SU-DHL-6 (cell line): Measurements from ENCODE around the gene CMBL.

Source experiments
- H2AFZ ChIP-seq: fragments of 200-600 bp; sonication (generic); 2 replicates; pipeline ENCODE4 v1.6.1; 2014; ENCODE audit warnings: low read depth, mild to moderate bottlenecking, moderate library complexity, mixed read lengths, antibody characterized with exemption, low read length; ENCODE audit not compliant: severe bottlenecking
- H3F3A ChIP-seq: fragments of 200-600 bp; shearing (Covaris generic); 2 replicates; pipeline ENCODE4 v1.6.0; 2016; ENCODE audit warnings: antibody characterized with exemption, mild to moderate bottlenecking; ENCODE audit not compliant: insufficient read depth
- H3K27ac ChIP-seq: fragments of 200-600 bp; sonication (generic); 2 replicates; pipeline ENCODE4 v1.5.1; 2016; ENCODE audit warnings: low read depth, mild to moderate bottlenecking, low read length, moderate library complexity, mixed read lengths
- H3K27me3 ChIP-seq: fragments of 200-600 bp; sonication (generic), shearing (Covaris generic); 2 replicates; pipeline ENCODE4 v1.6.0; 2014; ENCODE audit warnings: mild to moderate bottlenecking, low read length
- H3K36me3 ChIP-seq: fragments of 200-600 bp; sonication (generic); 2 replicates; pipeline ENCODE4 v1.6.1; 2014; ENCODE audit warnings: mild to moderate bottlenecking, low read length, mixed read lengths
- H3K4me2 ChIP-seq: fragments of 300-600, 200-600 bp; shearing (Covaris generic), sonication (generic); 2 replicates; pipeline ENCODE4 v1.6.0; 2014; ENCODE audit warnings: low read length, low read depth, mild to moderate bottlenecking; ENCODE audit not compliant: poor library complexity, severe bottlenecking
- H3K4me3 ChIP-seq: fragments of 200-600 bp; sonication (generic); 2 replicates; pipeline ENCODE4 v1.5.1; 2014; ENCODE audit warnings: antibody characterized with exemption, low read length, mild to moderate bottlenecking, mixed read lengths; ENCODE audit not compliant: insufficient read depth, poor library complexity, severe bottlenecking
- H3K79me2 ChIP-seq: fragments of 200-600 bp; sonication (generic); 2 replicates; pipeline ENCODE4 v1.6.1; 2014; ENCODE audit warnings: mild to moderate bottlenecking, low read length, moderate library complexity; ENCODE audit not compliant: insufficient read depth
- H3K9ac ChIP-seq: fragments of 200-600 bp; sonication (generic); 2 replicates; pipeline ENCODE4 v1.7.0; 2014; ENCODE audit warnings: mild to moderate bottlenecking, low read length
- H3K9me2 ChIP-seq: fragments of 200-600 bp; sonication (generic); replicated peaks from 2 replicates; pipeline ENCODE4 v1.6.1; 2014; ENCODE audit warnings: low read length; ENCODE audit not compliant: insufficient read depth
- H3K9me3 ChIP-seq: fragments of 200-600 bp; sonication (generic); 2 replicates; pipeline ENCODE4 v1.6.1; 2014; ENCODE audit warnings: low read length, mixed read lengths; ENCODE audit not compliant: insufficient read depth
- H4K20me1 ChIP-seq: fragments of 200-600 bp; sonication (generic); 2 replicates; pipeline ENCODE4 v1.6.1; 2014; ENCODE audit warnings: low read depth, mild to moderate bottlenecking, antibody characterized with exemption, low read length, moderate library complexity, mixed read lengths
- EZH2phosphoT487 ChIP-seq: fragments of 200-600 bp; sonication (generic), shearing (Covaris generic); conservative IDR thresholded peaks from 2 replicates; pipeline ENCODE4 v1.6.1; 2018; ENCODE audit warnings: mild to moderate bottlenecking, antibody characterized with exemption, low read length, moderate library complexity, mixed read lengths
- TF ChIP-seq, protein P1 (sequence below): fragments of 200-600 bp; sonication (generic); IDR thresholded peaks from one replicate; pipeline ENCODE4 v1.5.1; 2017; ENCODE audit warnings: antibody characterized with exemption, mild to moderate bottlenecking, low read length, moderate library complexity; ENCODE audit not compliant: insufficient read depth, poor library complexity, severe bottlenecking

Gene CMBL

DNA sequence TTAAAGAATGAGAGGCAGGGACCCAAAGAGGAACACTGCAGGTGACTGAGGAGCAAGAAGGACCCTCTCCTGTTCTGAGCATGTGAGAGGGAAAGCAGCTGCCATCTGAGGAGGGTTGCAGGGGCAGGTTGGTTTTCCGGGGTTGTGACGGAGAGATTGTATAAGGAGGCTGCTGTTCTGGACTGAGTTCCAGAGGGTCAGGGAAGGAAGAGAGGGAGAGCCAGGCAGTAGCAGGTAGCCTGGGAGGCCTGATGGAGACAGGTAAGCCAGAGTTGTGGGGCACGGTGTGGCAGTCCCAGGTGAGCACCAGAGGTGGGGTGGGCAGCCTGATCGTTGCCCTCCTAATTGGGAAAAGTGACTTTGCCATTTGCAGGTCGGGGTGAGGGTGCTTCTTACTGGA is 47.8 kb downstream of the CMBL start:
- Histone ChIP-seq H4K20me1 (peaks cover 10% of the 10 kb centered on the region; the same call in 1 of the 2 replicates), H3K9me3 (no peaks in the 10 kb centered on the region), H3F3A (peaks cover 20% of the 10 kb centered on the region; the same call in 1 of the 2 replicates)

GRCh38 chr5:10257870-10258269 is 49.8 kb downstream of the CMBL start:
- no peak overlapping the region for H3K4me3 ChIP-seq
- peaks cover 42% of the 10 kb centered on the region for H3K79me2 ChIP-seq
- no peaks in the 10 kb centered on the region for H3K9me3 ChIP-seq
- H4K20me1 ChIP-seq = peaks cover 20% of the 10 kb centered on the region
- no peak overlapping the region for H3K27ac ChIP-seq
- H3K4me2 ChIP-seq = no peak overlapping the region
- no peaks in the 10 kb centered on the region for H3K27me3 ChIP-seq
- peaks cover 72% of the 10 kb centered on the region for H3K36me3 ChIP-seq
- no peak overlapping the region for H3K9ac ChIP-seq
- H2AFZ ChIP-seq = no peak overlapping the region
- peaks cover 6% of the 10 kb centered on the region; the same call in 1 of the 2 replicates for H3F3A ChIP-seq
- H3K9me2 ChIP-seq = no peaks in the 10 kb centered on the region
- TF ChIP-seq EZH2phosphoT487 = no peak
- TF ChIP-seq, protein P1, sequence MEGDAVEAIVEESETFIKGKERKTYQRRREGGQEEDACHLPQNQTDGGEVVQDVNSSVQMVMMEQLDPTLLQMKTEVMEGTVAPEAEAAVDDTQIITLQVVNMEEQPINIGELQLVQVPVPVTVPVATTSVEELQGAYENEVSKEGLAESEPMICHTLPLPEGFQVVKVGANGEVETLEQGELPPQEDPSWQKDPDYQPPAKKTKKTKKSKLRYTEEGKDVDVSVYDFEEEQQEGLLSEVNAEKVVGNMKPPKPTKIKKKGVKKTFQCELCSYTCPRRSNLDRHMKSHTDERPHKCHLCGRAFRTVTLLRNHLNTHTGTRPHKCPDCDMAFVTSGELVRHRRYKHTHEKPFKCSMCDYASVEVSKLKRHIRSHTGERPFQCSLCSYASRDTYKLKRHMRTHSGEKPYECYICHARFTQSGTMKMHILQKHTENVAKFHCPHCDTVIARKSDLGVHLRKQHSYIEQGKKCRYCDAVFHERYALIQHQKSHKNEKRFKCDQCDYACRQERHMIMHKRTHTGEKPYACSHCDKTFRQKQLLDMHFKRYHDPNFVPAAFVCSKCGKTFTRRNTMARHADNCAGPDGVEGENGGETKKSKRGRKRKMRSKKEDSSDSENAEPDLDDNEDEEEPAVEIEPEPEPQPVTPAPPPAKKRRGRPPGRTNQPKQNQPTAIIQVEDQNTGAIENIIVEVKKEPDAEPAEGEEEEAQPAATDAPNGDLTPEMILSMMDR = no peak

More for the DNA sequence above, 47.8 kb downstream of the CMBL start:
- no peak overlapping the region for H3K4me2 ChIP-seq
- no peaks in the 10 kb centered on the region for H3K9me2 ChIP-seq
- peaks cover 75% of the 10 kb centered on the region for H3K36me3 ChIP-seq
- H3K9ac ChIP-seq = no peak overlapping the region
- no peak overlapping the region for H3K27ac ChIP-seq
- peaks cover 22% of the 10 kb centered on the region for H3K79me2 ChIP-seq
- no peaks in the 10 kb centered on the region for H3K27me3 ChIP-seq
- no peak overlapping the region for H3K4me3 ChIP-seq
- TF ChIP-seq, protein P1 = no peak
- no peak for TF ChIP-seq EZH2phosphoT487
- H2AFZ ChIP-seq = no peak overlapping the region

DNA sequence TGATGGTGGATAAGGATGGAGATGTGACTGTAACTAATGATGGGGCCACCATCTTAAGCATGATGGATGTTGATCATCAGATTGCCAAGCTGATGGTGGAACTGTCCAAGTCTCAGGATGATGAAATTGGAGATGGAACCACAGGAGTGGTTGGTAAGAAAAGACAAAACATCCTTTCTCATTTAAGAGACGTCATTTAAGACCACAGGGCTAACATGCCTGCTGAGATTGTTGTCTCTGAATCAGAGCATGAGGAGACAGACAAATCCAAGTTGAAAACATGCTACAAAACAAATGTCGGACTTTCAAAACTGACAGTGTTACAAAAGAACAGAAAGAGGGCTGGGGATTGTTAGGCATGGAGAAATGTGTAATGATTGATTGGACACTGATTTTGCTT is 53.0 kb downstream of the CMBL start:
- H3K9me2 ChIP-seq = no peaks in the 10 kb centered on the region
- H3K9me3 ChIP-seq = no peaks in the 10 kb centered on the region
- no peaks in the 10 kb centered on the region for H3K27me3 ChIP-seq
- no peak overlapping the region for H3K27ac ChIP-seq
- H3K4me3 ChIP-seq = no peak overlapping the region
- H3K9ac ChIP-seq = no peak overlapping the region
- H3K36me3 ChIP-seq = peaks cover 45% of the 10 kb centered on the region
- H3K79me2 ChIP-seq = peaks cover 69% of the 10 kb centered on the region
- no peaks in the 10 kb centered on the region for H3F3A ChIP-seq
- no peak for TF ChIP-seq EZH2phosphoT487
- TF ChIP-seq, protein P1 = no peak
- no peak overlapping the region for H2AFZ ChIP-seq
- H3K4me2 ChIP-seq = no peak overlapping the region
- peaks cover 28% of the 10 kb centered on the region for H4K20me1 ChIP-seq
